Hematopoietic multipotent progenitor cell treated with erythropoietin and hydrocortisone succinate and interleukin-3 and kit ligand, for 15 days (in vitro differentiated cells): ENCODE measurements around the gene ANKRD33B.

ENCODE experiments used
- DNase-seq: peaks from one replicate; pipeline ENCODE4 v3.0.0-alpha.2; 2015; ENCODE audit warnings: low spot score

The ANKRD33B gene

DNA sequence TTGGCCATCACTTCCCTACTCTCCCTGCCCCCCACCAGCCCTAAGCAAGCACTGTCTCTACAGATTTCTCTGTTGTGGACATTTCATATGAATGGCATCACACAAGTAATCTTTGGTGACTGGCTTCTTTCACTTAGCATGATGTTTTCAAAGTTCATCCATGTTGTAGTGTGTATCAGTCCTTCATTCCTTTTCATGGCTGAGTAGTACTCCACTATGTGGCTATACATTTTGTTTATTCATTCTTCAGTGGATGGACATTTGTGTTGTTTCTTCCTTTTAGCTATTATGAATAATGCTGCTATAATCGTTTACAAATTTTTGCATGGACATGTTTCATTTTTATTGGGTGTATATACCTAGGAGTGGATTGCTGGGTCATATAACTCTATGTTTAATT lies 113.1 kb downstream of the ANKRD33B start:
- no peak for DNase-seq

DNA sequence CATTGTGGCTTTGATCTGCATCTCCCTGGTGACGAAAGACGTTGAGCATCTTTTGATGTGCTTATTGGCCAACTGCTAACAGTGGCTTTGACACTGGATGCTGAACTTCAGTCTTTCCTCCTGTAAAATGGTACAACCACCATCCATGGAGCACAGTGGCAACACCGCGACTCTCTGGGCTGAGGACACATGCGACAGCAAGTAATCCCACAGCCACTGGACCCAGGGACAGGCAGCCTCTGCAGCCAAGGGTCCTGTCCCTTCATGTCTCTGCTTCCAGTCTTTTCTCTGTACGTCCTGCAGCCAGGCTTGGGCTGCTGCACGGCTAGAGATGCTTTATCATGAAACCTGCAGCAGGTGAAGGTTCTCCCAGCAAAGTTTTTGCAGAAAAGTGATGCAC lies 113.7 kb downstream of the ANKRD33B start:
- DNase-seq = no peak

DNA sequence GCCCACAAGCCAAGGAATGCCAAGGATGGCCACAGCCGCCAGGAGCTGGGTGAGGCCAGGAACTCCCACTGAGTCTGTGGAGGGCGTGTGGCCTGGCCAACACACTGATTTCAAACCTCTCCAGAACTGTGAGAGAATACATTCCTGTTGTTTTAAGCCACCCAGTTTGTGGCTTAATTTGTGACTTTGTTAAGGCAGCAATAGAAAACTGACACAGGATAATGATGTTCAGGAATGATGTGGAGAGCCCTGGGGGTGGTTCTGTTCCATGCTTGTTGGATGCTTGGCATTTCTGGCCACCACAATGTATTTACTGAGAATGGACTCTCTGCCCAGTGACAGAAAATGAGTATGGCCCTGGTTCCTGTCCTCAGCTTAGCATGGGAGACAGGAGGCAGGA lies 114.4 kb downstream of the ANKRD33B start:
- DNase-seq = no peak

DNA sequence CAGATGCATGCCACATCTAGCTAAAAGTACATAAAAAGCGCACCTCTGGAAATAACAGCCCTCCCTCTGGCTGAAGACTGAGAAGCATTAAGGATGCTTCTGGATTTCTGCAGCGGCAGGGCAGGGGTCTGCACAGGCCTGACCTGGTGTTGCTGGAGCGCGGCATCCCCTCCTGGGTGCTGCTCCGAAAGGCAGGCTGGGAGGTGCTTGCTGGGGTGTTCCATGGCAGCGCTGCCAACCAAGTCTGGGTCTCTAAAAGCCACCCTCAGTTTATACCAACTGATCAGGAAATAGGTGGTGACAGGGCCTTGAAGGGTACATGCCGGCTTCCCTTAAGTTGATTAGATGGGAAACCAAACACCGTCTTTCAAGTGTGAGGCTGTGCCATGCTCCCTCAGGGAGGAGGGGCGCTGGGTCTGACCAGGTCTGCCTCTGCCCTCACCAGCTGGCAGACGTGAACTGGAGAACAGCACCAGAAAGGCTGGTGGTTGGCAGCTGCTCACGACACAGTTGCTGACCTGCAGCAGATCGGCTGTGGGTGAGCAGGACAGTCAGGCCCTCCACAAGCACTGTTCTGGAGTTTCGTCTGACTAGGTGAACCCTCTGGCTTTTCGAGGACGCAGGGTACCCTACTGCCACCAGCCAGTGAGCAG lies 115.6 kb downstream of the ANKRD33B start:
- DNase-seq = no peak

DNA sequence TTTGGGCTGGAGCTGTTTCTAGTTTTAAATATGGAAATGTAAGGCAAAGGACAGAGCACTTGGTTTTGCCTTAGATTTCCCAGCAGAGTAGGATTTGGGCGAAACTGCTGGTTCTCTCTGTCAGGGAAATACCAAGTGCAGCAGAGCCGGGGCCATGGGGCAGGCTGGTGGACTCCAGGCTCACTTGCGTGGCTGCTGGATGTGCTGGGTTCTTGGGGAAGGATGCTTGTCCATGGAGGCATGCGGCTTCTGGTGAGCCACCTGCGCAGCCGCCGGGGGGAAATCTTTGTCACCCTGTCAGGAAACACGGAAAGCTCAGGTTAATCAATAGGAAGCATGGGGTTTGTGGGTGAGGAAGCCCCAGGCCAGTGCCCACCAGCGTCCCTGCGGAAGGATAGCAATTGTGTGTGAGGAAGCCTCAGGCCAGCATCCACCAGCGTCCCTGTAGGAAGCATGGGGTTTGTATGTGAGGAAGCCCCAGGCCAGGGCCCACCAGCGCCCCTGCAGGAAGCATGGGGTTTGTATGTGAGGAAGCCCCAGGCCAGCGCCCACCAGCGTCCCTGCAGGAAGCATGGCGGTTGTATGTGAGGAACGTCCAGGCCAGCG lies 117.1 kb downstream of the ANKRD33B start:
- no peak for DNase-seq

DNA sequence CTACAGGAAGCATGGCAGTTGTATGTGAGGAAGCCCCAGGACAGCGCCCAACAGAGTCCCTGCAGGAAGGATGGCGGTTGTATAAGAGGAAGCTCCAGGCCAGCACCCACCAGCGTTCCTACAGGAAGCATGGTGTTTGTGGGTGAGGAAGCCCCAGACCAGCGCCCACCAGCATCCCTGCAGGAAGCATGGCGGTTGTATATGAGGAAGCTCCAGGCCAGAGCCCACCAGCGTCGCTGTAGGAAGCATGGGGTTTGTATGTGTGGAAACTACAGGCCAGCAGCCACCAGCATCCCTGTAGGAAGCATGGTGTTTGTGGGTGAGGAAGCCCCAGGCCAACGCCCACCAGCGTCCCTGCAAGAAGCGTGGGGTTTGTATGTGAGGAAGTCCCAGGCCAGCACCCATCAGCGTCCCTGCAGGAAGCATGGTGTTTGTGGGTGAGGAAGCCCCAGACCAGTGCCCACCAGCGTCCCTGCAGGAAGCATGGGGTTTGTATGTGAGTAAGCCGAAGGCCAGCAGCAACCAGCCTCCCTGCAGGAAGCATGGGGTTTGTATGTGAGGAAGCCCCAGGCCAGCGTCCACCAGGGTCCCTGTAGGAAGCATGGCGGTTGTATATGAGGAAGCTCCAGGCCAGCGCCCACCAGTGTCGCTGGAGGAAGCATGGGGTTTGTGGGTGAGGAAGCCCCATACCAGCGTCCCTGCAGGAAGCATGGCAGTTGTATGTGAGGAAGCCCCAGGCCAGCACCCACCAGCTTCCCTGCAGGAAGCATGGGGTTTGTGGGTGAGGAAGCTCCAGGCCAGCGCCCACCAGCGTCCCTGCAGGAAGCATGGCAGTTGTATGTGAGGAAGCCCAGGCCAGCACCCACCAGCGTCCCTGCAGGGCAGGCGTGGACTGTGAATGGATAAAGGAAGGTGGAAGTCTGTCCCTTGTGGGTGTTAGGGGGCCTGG lies 118.1 kb downstream of the ANKRD33B start:
- no peak for DNase-seq

DNA sequence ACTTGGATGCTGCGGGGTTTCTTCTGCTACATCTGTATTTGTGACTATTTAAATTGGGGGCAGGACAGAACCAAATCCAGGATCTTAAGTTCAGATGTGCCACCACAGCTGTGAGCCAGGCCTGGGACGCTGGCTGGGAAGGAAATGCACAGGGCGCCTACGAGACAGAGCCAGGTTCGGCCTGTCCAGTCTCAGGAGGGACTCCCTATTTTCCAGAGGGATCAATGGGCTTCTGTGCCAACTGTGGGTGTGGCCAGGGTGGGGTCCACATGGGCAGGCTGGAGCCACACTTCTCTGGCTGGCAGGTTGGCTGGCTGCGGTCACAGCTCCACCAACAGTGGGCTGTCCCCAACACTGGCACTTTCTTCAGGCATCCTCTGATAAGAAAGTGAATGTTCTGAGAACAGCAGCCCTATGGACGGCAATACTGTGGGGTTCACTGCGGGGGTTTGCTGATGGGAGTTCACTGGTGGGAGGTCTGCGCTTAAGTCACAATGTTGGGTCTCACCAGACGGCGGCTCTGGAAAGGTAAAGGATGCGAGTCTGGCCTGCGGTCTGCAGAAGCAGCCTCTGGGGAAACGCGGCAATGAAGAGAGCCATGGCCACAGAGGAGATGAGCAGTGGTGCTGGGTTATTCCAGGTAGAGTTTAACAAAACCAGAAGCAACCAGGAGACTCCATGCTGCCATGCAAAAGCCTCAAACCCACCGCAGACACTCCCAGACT lies 119.1 kb downstream of the ANKRD33B start:
- DNase-seq = no peak

DNA sequence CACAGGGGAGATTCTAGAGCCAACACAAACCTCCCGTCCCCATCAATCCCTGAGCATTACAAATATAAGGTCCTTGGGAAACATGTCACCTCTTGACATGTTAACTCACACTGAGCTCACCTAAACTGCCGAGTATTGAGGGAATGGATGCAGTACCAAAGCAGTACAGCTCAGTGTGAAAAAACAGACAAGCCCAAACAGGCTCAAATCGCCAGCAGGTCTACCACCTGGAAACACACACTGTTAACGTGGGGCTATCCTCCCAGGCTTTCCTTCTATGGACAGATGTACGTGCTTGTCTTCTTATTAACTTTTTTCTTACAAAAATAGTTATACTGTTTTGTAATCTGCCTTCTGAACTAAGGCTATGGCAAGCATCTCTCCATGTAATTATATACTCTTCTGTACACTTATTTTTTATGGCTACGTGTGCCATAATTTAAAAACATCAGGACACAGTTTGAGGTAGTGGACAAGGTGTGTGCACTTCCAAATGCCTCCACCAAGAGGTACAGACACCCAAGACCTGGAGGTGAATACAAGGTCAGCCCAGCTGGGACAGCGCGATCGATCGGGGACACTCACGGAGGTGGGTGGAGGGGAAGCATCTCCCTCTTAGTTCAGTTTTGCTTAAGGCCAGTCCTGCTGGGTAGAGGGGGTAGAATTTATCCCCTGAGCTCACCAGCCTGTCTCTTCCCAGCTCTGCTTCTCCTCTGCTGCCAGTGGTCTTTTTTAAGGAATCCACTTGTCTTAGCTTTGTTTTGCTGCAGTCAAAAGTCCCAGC lies 120.6 kb downstream of the ANKRD33B start:
- no peak for DNase-seq

DNA sequence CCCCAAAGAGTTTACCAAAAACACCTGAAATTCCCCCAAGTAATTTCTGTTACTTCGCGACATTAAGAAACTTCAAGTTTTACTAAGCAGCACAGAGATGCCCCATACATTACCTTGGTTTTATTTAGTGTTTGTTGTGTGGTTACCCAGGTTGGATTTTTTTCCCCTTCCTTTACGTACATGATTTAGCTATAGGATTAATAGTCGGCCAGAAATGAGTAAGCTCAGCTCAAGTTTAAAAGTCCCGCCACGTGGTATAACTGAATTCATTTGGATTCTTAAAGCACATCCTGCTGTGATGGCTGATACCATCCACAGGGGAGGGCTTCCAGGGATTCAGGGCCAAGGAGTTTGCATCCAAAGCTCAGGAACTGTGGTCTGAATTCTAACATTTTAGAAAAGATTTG lies 121.2 kb downstream of the ANKRD33B start:
- no peak for DNase-seq

DNA sequence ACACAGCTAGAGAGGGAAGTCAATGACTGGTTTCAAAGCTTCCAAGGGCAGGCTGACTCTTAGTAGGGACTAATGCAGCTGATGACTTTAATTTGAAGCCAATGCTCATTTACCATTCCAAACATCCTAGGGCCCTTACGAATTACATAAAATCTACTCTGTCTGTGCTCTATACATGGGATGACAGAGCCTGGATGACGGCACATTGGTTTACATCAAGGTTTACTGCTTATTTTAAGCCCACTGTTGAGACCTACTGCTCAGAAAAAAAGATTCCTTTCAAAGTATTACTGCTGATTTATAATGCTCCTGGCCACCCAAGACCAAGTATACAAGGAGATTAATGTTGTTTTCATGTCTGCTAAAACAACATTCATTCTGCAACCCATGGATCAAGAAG lies 123.0 kb downstream of the ANKRD33B start:
- DNase-seq = no peak

DNA sequence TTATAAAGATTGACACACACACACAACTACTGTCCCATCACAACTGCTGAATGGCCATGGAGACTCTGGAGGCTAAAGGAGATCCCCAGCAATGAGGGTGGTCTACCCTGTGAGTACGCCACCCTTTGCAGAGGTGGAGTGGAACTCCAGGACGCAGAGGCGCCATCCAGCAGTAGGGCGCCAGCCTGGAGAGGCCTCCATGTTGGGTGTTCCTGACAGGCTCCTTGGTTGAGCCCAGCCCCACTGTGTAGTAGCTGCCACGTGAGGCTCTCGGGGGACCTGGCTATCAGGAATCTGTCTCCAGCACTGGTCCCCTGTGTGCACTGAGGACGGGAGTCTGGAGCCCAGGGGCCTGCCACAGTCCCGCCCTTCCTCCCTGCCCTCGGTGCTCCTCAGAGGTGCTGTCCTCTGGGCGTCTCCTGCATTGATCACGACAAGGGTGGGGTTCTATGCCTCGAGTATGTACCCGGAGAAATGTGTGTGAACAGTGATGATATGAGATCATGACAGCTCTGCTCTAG lies 124.8 kb downstream of the ANKRD33B start:
- no peak for DNase-seq

DNA sequence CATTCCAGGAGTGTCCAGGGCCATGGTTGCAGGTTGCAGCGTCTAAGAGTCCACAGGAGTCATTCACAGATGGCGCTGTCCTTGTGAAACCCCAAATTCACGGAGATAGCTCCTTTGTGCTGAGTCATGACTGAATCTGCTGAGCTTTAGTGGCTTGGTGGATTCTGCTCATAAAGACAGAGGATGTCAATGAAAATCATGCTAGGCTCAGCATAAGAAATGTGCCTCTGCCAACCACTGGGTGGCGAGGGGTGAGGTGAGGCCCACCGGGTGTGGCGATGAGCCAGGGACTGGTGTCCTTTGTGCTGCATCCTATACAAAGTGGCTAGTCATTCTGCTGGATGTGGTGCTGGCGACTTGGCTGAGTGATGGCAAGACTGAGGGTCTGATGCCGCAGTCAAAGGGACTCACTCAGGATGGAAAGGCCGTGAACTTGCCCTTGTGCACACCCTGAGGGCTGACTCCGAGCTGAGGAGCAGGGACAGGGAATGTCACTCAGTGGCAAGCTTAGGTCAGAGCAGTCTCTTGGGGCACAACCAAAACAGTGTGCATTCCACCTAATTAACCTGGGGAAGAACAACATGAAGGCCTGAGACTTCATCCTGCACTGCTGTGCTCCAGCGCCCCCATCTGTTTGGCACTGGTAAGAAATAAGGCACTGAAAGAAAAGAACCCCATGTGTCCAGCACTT lies 125.7 kb downstream of the ANKRD33B start:
- DNase-seq = peak; percentile 63

DNA sequence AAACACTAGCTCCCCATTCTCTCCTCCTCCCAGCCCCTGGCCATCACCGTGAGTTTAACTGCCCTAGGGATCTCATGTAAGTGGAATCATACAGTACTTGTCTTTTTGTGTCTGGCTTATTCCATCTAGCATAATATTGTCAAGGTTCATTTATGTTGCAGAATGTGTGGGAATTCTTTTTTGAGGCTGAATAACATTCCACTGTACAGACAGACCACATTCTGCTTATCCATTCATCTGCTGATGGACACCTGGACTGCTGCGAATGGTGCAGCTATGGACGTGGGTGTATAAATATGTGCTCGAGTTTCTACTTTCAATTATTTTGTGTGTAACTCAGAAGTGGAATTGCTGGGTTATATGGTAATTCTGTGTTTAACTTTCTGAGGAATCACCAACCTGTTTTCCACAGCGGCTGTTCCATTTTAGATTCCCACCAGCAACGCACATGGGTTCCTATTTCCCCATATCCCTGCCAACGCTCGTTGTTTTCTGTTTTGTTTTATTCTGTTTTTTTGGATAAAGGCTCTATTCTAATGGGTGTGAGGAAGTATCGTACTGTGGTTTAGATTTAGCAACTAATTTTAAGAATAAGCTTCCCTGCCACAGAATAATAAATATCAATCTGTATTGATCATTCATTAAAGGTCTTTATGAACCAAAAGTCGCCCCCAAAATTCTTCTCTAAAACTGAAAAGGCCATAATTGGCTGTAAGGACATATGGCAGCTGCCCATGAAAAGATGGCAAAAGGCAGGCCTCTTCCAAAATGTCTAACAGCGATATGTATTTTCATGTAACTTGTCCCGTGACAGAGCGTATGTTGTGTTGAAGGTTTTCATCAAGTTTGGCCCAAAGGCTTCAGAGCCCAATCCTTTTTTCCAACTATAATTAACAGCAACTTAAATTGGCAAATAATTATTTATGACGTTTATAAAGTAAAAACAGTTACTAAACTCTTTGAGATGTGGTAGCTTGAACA lies 126.9 kb downstream of the ANKRD33B start:
- DNase-seq = no peak

DNA sequence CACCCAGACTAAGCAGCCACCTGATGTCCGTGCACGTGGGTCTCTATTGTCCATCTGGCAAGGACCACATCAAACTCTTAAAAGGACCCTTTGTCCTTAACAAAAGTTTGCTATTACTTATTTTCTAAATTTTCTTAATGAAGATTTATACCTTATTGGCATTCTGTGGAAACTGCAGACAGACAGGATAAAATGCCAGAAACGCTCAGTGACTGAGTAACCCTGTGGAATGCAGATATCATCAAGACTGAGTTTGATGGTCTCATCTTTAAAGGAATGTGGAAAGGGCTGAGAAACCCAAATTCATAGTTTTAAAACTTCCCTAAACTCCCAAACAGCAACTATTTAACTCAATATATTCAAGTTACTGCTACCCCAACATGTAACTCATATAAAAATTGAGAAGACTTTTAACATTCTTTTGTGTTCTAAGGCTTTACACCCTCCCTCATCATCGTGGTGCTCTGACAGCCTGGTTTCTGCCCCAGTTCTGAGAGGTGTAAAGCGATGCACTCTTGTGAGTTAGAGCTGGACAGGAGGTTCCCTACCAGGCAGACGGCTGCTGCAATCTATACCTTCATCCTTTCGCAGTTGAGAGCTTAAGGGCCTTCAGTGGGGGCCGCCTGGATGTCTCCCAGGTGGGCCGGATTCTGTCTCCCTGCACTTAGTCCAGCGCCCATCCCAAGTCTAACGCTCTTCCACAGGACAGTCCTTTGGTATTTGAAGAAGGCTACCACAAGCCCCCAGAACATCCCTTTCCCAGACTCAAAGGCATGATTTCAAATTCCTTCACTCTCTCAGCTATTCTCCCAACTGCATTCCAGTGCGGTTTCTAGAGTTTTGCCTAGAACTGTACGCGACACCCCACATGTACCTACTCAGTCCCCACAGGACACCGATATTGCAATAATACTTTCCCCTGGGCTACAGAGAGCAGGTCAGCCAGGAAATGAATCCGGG lies 128.2 kb downstream of the ANKRD33B start:
- DNase-seq = no peak

DNA sequence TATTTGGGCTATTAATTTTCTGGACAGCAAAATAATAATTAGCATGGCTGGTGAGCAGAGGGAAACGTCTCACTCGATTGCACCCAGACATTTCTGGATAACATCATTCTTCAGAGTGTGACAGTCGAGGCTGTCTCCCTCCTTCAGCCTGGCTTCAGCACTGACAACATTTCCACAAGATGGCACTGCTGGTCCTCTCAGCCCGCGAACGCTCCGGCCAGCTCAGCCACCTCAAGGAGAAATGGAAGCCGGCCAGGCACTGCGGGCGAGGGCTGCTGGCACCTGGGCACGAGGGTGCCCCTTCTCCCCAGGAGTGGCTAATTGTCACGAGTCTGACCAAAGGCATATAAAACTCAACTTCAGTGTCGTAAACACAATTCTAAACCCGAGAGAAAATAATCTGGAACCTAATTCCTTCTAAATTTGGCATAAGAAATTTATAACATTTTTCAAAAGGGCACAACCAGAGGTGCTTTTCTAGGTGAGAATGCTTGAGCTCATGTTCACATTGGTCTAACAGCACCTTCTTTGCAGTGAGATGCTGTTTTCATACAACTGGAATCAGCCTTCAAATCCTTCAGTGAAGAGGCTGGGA lies 131.3 kb downstream of the ANKRD33B start:
- DNase-seq = peak; percentile 66

DNA sequence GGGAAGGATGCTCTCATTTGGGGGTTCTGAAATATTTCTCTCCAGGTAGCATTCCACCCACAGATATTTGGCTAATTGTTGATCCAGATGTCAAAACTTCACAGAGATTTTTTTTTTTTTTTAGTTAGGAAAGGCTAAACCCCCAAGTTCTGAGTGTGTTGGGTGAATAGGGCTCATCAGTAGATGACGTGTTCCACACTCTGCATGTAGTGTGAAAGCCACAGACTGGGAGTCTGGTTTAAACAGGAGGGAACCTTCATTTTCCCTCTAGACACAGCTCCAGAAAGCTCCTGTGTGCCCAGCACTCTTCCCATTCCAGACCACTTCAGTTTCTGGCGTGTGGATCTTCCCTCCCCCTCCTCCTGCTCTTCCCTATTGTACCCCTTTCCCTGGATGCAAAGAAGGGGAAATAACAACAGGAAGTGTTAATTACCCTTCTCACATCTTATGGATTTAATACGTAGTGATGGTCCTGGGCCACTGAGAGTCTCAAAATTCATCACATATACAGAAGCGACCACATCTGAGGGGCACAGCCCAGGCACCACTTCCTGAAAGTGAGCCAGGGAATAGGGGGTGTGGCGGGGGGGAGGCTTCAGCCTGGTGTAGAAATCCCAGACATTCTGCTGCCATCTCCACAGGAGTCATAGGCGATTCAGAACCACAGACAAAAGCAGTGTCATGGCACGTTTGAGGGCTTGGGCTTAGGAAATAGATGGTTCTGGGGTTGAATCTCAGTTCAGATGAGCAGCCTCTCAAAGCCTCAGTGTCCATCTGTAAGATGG lies 132.1 kb downstream of the ANKRD33B start:
- DNase-seq = no peak

DNA sequence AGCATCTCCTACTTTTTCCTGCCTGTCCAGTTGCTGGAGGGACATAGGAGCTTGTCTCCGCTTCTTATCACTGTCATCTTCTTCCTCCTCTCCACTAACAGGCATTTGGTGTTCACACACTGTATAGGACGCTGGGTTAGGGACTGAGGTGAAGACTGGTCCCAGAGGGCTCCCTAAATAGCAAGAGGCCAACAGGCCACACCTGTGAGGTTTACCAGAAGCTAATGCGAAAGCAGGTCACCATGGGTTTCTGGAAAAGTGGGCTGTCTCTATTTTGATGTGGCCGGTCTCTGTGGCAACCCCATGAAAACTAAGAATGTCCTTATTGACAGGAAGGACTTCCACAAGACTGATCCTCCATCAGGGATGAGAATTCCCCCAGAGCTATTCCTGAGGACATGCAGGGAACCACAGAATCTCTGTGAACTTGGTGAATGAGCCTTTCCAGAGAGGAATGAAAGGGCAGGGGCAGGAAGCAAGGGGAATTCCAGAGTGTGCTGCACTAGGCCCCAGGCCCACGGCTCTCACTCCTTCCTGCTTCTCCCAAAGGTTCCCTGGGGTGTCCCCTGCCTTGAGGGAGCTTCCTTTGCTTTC lies 135.5 kb downstream of the ANKRD33B start:
- DNase-seq = no peak
